Measurements from ENCODE around the gene GFOD1. TPM values are rescaled to one million over a fixed set of nuclear protein-coding genes. Genes with fewer than 3 reads are reported as not detected.

GFOD1 gene
- polyA plus RNA-seq, 1 donor from 2014 or later = 7.0 TPM

GRCh38 chr6:13425270-13425873 lies 62.0 kb downstream of the GFOD1 start:
- Histone ChIP-seq H3K27me3 (ENCODE audit: insufficient read depth, low read depth, low read length) (no peaks in the 10 kb centered on the region), H3K4me3 (ENCODE audit: low read length) (no peak overlapping the region), H4K20me1 (ENCODE audit: insufficient read depth) (no peaks in the 10 kb centered on the region), H3K9me3 (ENCODE audit: low read length) (no peaks in the 10 kb centered on the region), H3K9ac (ENCODE audit: low read length) (no peak overlapping the region), H2AFZ (ENCODE audit: low read depth, low read length) (no peak overlapping the region), H3K36me3 (ENCODE audit: insufficient read depth, low read length) (no peaks in the 10 kb centered on the region), H3K27ac (ENCODE audit: low read length) (no peak overlapping the region), H3F3A (ENCODE audit: insufficient read depth, low read length, poor library complexity, severe bottlenecking) (no peaks in the 10 kb centered on the region), H3K79me2 (replicated peaks; ENCODE audit: insufficient read depth, low read length) (no peaks in the 10 kb centered on the region), H3K4me2 (ENCODE audit: low read length) (no peak overlapping the region), H3K9me2 (ENCODE audit: insufficient read depth, low read length) (no peaks in the 10 kb centered on the region)
- TF ChIP-seq, protein P1, sequence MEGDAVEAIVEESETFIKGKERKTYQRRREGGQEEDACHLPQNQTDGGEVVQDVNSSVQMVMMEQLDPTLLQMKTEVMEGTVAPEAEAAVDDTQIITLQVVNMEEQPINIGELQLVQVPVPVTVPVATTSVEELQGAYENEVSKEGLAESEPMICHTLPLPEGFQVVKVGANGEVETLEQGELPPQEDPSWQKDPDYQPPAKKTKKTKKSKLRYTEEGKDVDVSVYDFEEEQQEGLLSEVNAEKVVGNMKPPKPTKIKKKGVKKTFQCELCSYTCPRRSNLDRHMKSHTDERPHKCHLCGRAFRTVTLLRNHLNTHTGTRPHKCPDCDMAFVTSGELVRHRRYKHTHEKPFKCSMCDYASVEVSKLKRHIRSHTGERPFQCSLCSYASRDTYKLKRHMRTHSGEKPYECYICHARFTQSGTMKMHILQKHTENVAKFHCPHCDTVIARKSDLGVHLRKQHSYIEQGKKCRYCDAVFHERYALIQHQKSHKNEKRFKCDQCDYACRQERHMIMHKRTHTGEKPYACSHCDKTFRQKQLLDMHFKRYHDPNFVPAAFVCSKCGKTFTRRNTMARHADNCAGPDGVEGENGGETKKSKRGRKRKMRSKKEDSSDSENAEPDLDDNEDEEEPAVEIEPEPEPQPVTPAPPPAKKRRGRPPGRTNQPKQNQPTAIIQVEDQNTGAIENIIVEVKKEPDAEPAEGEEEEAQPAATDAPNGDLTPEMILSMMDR (IDR thresholded peaks at IDR 0.05; ENCODE audit: poor library complexity, severe bottlenecking) = no peak
- TF ChIP-seq TAF1 (IDR thresholded peaks at IDR 0.05; ENCODE audit: low read depth) = no peak
- no peak for TF ChIP-seq EP300 (conservative IDR thresholded peaks at IDR 0.05; ENCODE audit: poor library complexity, severe bottlenecking)
- no peak for TF ChIP-seq MXI1 (conservative IDR thresholded peaks at IDR 0.05; ENCODE audit: poor library complexity, severe bottlenecking)
- no peak for TF ChIP-seq RAD21 (conservative IDR thresholded peaks at IDR 0.05)
- TF ChIP-seq POLR2AphosphoS5 (IDR thresholded peaks at IDR 0.05) = no peak
- TF ChIP-seq REST (IDR thresholded peaks at IDR 0.05; ENCODE audit: borderline replicate concordance) = no peak
- TF ChIP-seq EZH2 (IDR thresholded peaks at IDR 0.05; ENCODE audit: borderline replicate concordance, insufficient read depth, low read length, poor library complexity, severe bottlenecking) = no peak
- TF ChIP-seq SMC3 (conservative IDR thresholded peaks at IDR 0.05; ENCODE audit: poor library complexity) = no peak

- no peak overlapping the region for H2AFZ ChIP-seq (ENCODE audit: low read depth, low read length)
- no peaks in the 10 kb centered on the region for H3F3A ChIP-seq (ENCODE audit: insufficient read depth, low read length, poor library complexity, severe bottlenecking)
- H3K4me2 ChIP-seq (ENCODE audit: low read length) = no peak overlapping the region
- H3K27ac ChIP-seq (ENCODE audit: low read length) = no peak overlapping the region
- no peaks in the 10 kb centered on the region for H3K36me3 ChIP-seq (ENCODE audit: insufficient read depth, low read length)
- no peaks in the 10 kb centered on the region for H3K9me2 ChIP-seq (ENCODE audit: insufficient read depth, low read length)
- H3K9ac ChIP-seq (ENCODE audit: low read length) = no peak overlapping the region
- no peak for TF ChIP-seq SMC3 (conservative IDR thresholded peaks at IDR 0.05; ENCODE audit: poor library complexity)
- TF ChIP-seq, protein P1 (IDR thresholded peaks at IDR 0.05; ENCODE audit: poor library complexity, severe bottlenecking) = no peak
- no peak for TF ChIP-seq EZH2 (IDR thresholded peaks at IDR 0.05; ENCODE audit: borderline replicate concordance, insufficient read depth, low read length, poor library complexity, severe bottlenecking)
- no peak for TF ChIP-seq POLR2AphosphoS5 (IDR thresholded peaks at IDR 0.05)
- no peak for TF ChIP-seq REST (IDR thresholded peaks at IDR 0.05; ENCODE audit: borderline replicate concordance)
- TF ChIP-seq EP300 (conservative IDR thresholded peaks at IDR 0.05; ENCODE audit: poor library complexity, severe bottlenecking) = no peak
- no peak for TF ChIP-seq MXI1 (conservative IDR thresholded peaks at IDR 0.05; ENCODE audit: poor library complexity, severe bottlenecking)
- TF ChIP-seq TAF1 (IDR thresholded peaks at IDR 0.05; ENCODE audit: low read depth) = no peak
- TF ChIP-seq RAD21 (conservative IDR thresholded peaks at IDR 0.05) = no peak
- no peak overlapping the region for H3K4me3 ChIP-seq (ENCODE audit: low read length)
- no peaks in the 10 kb centered on the region for H3K9me3 ChIP-seq (ENCODE audit: low read length)
- no peaks in the 10 kb centered on the region for H3K27me3 ChIP-seq (ENCODE audit: insufficient read depth, low read depth, low read length)
- H4K20me1 ChIP-seq (ENCODE audit: insufficient read depth) = no peaks in the 10 kb centered on the region
- no peaks in the 10 kb centered on the region for H3K79me2 ChIP-seq (replicated peaks; ENCODE audit: insufficient read depth, low read length)
These were observed 64.1 kb downstream of the GFOD1 start for GRCh38 chr6:13423252-13423651.
